CD4-positive, CD25-positive, alpha-beta regulatory T cell (primary cell): ENCODE results near the gene FAM222A. TPM values are rescaled to one million over a fixed set of nuclear protein-coding genes. Genes with fewer than 3 reads are reported as not detected.

Source experiments
- ATAC-seq, 2 donors: fragments of 150-1000 bp; cut with Tn5 transposase; one replicate each; pipeline ENCODE4 v1.10.0; 2021; ENCODE audit warnings: low read depth in 2 of 2, moderate number of reproducible peaks in 2 of 2, moderate library complexity in 1 of 2
- DNase-seq, 3 donors: peaks; one replicate each; pipeline versions ENCODE4 v3.0.0 to v3.0.0-alpha.2; 2012 to 2022; ENCODE audit warnings: mixed read lengths in 1 of 3
- H3K27ac ChIP-seq: one replicate; pipeline ENCODE4 v1.7.0; 2013; ENCODE audit warnings: mild to moderate bottlenecking, low read length; ENCODE audit not compliant: insufficient read depth, poor library complexity, severe bottlenecking
- H3K27me3 ChIP-seq: one replicate; pipeline ENCODE4 v1.7.0; 2013; ENCODE audit warnings: low read length; ENCODE audit not compliant: control insufficient read depth, insufficient read depth
- H3K36me3 ChIP-seq: one replicate; pipeline ENCODE4 v1.7.0; 2013; ENCODE audit warnings: mild to moderate bottlenecking, low read length, moderate library complexity; ENCODE audit not compliant: control insufficient read depth, insufficient read depth
- H3K4me1 ChIP-seq: 2 replicates; pipeline ENCODE4 v1.7.0; 2013; ENCODE audit warnings: mild to moderate bottlenecking, low read length; ENCODE audit not compliant: insufficient read depth, control insufficient read depth, poor library complexity, severe bottlenecking
- H3K4me3 ChIP-seq: one replicate; pipeline ENCODE4 v1.7.0; 2013; ENCODE audit warnings: low read depth, mild to moderate bottlenecking, low read length, moderate library complexity
- H3K9me3 ChIP-seq, 2 experiments: 1 replicate in 1 of 2; 2 replicates in 1 of 2; pipeline ENCODE4 v1.7.0; 2013; ENCODE audit warnings: low read length in 2 of 2, mild to moderate bottlenecking in 1 of 2, moderate library complexity in 1 of 2; ENCODE audit not compliant: control insufficient read depth in 2 of 2
- H3K27ac Mint-ChIP-seq, 3 donors: one replicate each; pipeline ENCODE4 v1.8.0; 2020 to 2022; ENCODE audit warnings: mild to moderate bottlenecking in 3 of 3, mixed read lengths in 3 of 3, moderate library complexity in 2 of 3
- H3K27me3 Mint-ChIP-seq: one replicate; pipeline ENCODE4 v1.8.0; 2022; ENCODE audit warnings: mild to moderate bottlenecking, mixed read lengths
- H3K36me3 Mint-ChIP-seq: one replicate; pipeline ENCODE4 v1.8.0; 2020; ENCODE audit warnings: mixed read lengths
- H3K4me1 Mint-ChIP-seq, 4 donors: one replicate each; pipeline ENCODE4 v1.8.0; 2020 to 2022; ENCODE audit warnings: mixed read lengths in 4 of 4, mild to moderate bottlenecking in 1 of 4
- H3K4me3 Mint-ChIP-seq, 4 donors: one replicate each; pipeline ENCODE4 v1.8.0; 2020 to 2022; ENCODE audit warnings: mild to moderate bottlenecking in 4 of 4, mixed read lengths in 4 of 4, moderate library complexity in 3 of 4
- H3K9me3 Mint-ChIP-seq, 7 donors: one replicate each; pipeline ENCODE4 v1.8.0; 2020 to 2022; ENCODE audit warnings: mixed read lengths in 7 of 7, mild to moderate bottlenecking in 3 of 7, moderate library complexity in 2 of 7
- polyA plus RNA-seq, 4 donors: library from polyadenylated mRNA; unstranded; fragments of 300-500 nt; fragmentation: Illumina TruSeq; gene quantifications; one replicate each; pipeline ENCODE4 v1.2.3, GENCODE V29; 2021
- total RNA-seq: library from RNA; stranded (reverse); gene quantifications from one replicate; pipeline ENCODE4 v1.2.3, GENCODE V29; 2022

Gene FAM222A
- total and polyA plus RNA-seq, 5 donors from 2014 or later, result 0.08 to 2.3 TPM; not detected in 3

- no peaks in the 10 kb centered on the region for H3K4me1 ChIP-seq
- no peaks in the 10 kb centered on the region for H3K9me3 ChIP-seq
- no peak overlapping the region for H3K27ac ChIP-seq
- ATAC-seq (no peak), DNase-seq (no peak)
- no peaks in the 10 kb centered on the region for H3K36me3 ChIP-seq
- H3K4me3 ChIP-seq, result no peak overlapping the region
- H3K9me3 Mint-ChIP-seq, result no peaks in the 10 kb centered on the region
- H3K27me3 Mint-ChIP-seq, result no peaks in the 10 kb centered on the region
- no peaks in the 10 kb centered on the region for H3K36me3 Mint-ChIP-seq
- no peak overlapping the region for H3K4me3 Mint-ChIP-seq
- no peak overlapping the region for H3K27ac Mint-ChIP-seq
- no peaks in the 10 kb centered on the region for H3K4me1 Mint-ChIP-seq
- no peaks in the 10 kb centered on the region for H3K27me3 ChIP-seq
Observed at GRCh38 chr12:109725321-109726105, 11.9 kb downstream of the FAM222A start.

GRCh38 chr12:109726106-109726497 lies 12.5 kb downstream of the FAM222A start:
- H3K27me3 Mint-ChIP-seq, result no peaks in the 10 kb centered on the region

GRCh38 chr12:109726511-109727038 lies 12.9 kb downstream of the FAM222A start:
- ATAC-seq, result no peak
- H3K4me1 Mint-ChIP-seq, result no peaks in the 10 kb centered on the region
- no peaks in the 10 kb centered on the region for H3K9me3 Mint-ChIP-seq

More at GRCh38 chr12:109726106-109726497, 12.5 kb downstream of the FAM222A start:
- Histone ChIP-seq H3K4me1 (no peaks in the 10 kb centered on the region), H3K4me3 (no peak overlapping the region), H3K36me3 (no peaks in the 10 kb centered on the region), H3K27me3 (no peaks in the 10 kb centered on the region), H3K27ac (no peak overlapping the region), H3K9me3 (no peaks in the 10 kb centered on the region)
- ATAC-seq (no peak), DNase-seq (no peak)
- H3K9me3 Mint-ChIP-seq, result no peaks in the 10 kb centered on the region
- H3K27ac Mint-ChIP-seq, result no peak overlapping the region
- no peaks in the 10 kb centered on the region for H3K4me1 Mint-ChIP-seq
- H3K4me3 Mint-ChIP-seq, result no peak overlapping the region
- no peaks in the 10 kb centered on the region for H3K36me3 Mint-ChIP-seq

GRCh38 chr12:109727039-109727723 lies 13.6 kb downstream of the FAM222A start:
- Mint-ChIP-seq H3K36me3 (no peaks in the 10 kb centered on the region), H3K4me3 (no peak overlapping the region), H3K9me3 (no peaks in the 10 kb centered on the region), H3K4me1 (no peaks in the 10 kb centered on the region), H3K27me3 (no peaks in the 10 kb centered on the region), H3K27ac (no peak overlapping the region)
- no peak for ATAC-seq
- Histone ChIP-seq H3K9me3 (no peaks in the 10 kb centered on the region), H3K4me3 (no peak overlapping the region), H3K36me3 (no peaks in the 10 kb centered on the region), H3K4me1 (no peaks in the 10 kb centered on the region), H3K27ac (no peak overlapping the region), H3K27me3 (no peaks in the 10 kb centered on the region)
- no peak for DNase-seq

More at GRCh38 chr12:109726511-109727038, 12.9 kb downstream of the FAM222A start:
- Histone ChIP-seq H3K36me3 (no peaks in the 10 kb centered on the region), H3K27ac (no peak overlapping the region), H3K27me3 (no peaks in the 10 kb centered on the region), H3K4me1 (no peaks in the 10 kb centered on the region), H3K4me3 (no peak overlapping the region), H3K9me3 (no peaks in the 10 kb centered on the region)
- H3K27ac Mint-ChIP-seq, result no peak overlapping the region
- no peaks in the 10 kb centered on the region for H3K27me3 Mint-ChIP-seq
- DNase-seq, result no peak
- no peak overlapping the region for H3K4me3 Mint-ChIP-seq
- no peaks in the 10 kb centered on the region for H3K36me3 Mint-ChIP-seq

GRCh38 chr12:109727746-109728726 lies 14.4 kb downstream of the FAM222A start:
- no peaks in the 10 kb centered on the region for H3K27me3 ChIP-seq
- Mint-ChIP-seq H3K9me3 (no peaks in the 10 kb centered on the region), H3K4me3 (no peak overlapping the region), H3K27ac (no peak overlapping the region), H3K27me3 (no peaks in the 10 kb centered on the region), H3K36me3 (no peaks in the 10 kb centered on the region), H3K4me1 (no peaks in the 10 kb centered on the region)
- H3K27ac ChIP-seq, result no peak overlapping the region
- no peaks in the 10 kb centered on the region for H3K4me1 ChIP-seq
- DNase-seq (no peak), ATAC-seq (no peak)
- no peak overlapping the region for H3K4me3 ChIP-seq
- no peaks in the 10 kb centered on the region for H3K36me3 ChIP-seq
- no peaks in the 10 kb centered on the region for H3K9me3 ChIP-seq

- no peak for DNase-seq
- H3K9me3 ChIP-seq, result no peaks in the 10 kb centered on the region
Observed at GRCh38 chr12:109728921-109729320, 15.3 kb downstream of the FAM222A start.

GRCh38 chr12:109729371-109729781 lies 15.8 kb downstream of the FAM222A start:
- no peaks in the 10 kb centered on the region for H3K36me3 Mint-ChIP-seq
- no peaks in the 10 kb centered on the region for H3K27me3 Mint-ChIP-seq
- H3K9me3 ChIP-seq, result no peaks in the 10 kb centered on the region
- no peak for DNase-seq
- H3K27ac ChIP-seq, result no peak overlapping the region
- no peaks in the 10 kb centered on the region for H3K4me1 Mint-ChIP-seq
- no peaks in the 10 kb centered on the region for H3K36me3 ChIP-seq
- H3K4me3 ChIP-seq, result no peak overlapping the region
- H3K4me3 Mint-ChIP-seq, result no peak overlapping the region
- no peaks in the 10 kb centered on the region for H3K9me3 Mint-ChIP-seq
- no peaks in the 10 kb centered on the region for H3K27me3 ChIP-seq
- ATAC-seq, result no peak
- H3K4me1 ChIP-seq, result no peaks in the 10 kb centered on the region
- H3K27ac Mint-ChIP-seq, result no peak overlapping the region

More at GRCh38 chr12:109728921-109729320, 15.3 kb downstream of the FAM222A start:
- Histone ChIP-seq H3K27ac (no peak overlapping the region), H3K27me3 (no peaks in the 10 kb centered on the region), H3K36me3 (no peaks in the 10 kb centered on the region), H3K4me1 (no peaks in the 10 kb centered on the region), H3K4me3 (no peak overlapping the region)
- Mint-ChIP-seq H3K9me3 (no peaks in the 10 kb centered on the region), H3K27me3 (no peaks in the 10 kb centered on the region), H3K36me3 (no peaks in the 10 kb centered on the region), H3K27ac (no peak overlapping the region), H3K4me3 (no peak overlapping the region), H3K4me1 (no peaks in the 10 kb centered on the region)
- ATAC-seq, result no peak
